22Rv1 (cell line): ENCODE measurements around the gene MIS18A.

Source experiments
- H3K27ac ChIP-seq: fragments of 450-650 bp; 2 replicates; pipeline ENCODE4 v1.5.1; 2017
- ZFX ChIP-seq: fragments of 450-650 bp; IDR thresholded peaks from 2 replicates; pipeline ENCODE4 v1.6.1; 2017; ENCODE audit warnings: antibody characterized with exemption, borderline replicate concordance
- TF ChIP-seq, protein P1 (sequence below): fragments of 450-650 bp; IDR thresholded peaks from 2 replicates; pipeline ENCODE4 v1.5.1; 2017; ENCODE audit warnings: mild to moderate bottlenecking

The MIS18A gene

DNA sequence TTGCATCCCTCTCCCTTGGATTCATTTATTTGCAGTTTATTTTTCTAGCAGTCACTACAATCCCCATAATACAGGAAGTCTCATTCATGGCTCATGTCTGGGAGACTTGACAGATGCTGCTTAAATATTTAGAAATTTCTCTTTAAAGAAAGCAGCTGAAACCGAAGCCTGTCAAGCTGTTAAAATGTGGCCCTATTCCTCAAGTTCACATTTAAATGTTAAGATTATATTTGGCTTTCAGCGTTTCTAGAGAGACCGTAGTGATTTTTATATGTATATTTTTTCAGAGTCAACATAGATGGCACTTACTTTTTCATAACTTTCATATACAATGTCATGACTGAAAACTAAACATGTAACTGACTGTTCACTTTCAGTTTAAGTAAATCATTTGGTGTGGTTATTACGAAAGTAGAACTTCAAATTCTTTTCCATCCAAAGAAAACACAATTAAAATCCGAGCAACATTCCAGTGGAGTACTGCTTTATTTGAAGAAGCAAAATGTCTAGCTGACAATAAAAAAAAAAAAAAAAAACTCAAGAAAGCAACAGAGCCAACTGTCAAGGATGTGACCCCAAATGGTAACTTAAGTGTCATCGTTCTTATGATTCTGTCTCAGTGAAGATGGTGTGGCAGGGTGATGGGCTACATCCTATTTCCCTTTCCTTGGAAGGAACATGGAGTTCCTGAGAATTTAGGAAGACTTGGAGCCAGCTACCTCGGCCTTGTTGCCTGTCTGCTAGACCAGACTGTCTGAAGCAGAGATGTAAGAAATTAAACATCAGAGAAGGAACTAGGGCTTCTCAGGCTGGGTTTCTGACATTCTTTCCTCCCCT, 37.8 kb downstream of the MIS18A start:
- no peak overlapping the region for H3K27ac ChIP-seq
- TF ChIP-seq, protein P1, sequence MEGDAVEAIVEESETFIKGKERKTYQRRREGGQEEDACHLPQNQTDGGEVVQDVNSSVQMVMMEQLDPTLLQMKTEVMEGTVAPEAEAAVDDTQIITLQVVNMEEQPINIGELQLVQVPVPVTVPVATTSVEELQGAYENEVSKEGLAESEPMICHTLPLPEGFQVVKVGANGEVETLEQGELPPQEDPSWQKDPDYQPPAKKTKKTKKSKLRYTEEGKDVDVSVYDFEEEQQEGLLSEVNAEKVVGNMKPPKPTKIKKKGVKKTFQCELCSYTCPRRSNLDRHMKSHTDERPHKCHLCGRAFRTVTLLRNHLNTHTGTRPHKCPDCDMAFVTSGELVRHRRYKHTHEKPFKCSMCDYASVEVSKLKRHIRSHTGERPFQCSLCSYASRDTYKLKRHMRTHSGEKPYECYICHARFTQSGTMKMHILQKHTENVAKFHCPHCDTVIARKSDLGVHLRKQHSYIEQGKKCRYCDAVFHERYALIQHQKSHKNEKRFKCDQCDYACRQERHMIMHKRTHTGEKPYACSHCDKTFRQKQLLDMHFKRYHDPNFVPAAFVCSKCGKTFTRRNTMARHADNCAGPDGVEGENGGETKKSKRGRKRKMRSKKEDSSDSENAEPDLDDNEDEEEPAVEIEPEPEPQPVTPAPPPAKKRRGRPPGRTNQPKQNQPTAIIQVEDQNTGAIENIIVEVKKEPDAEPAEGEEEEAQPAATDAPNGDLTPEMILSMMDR: no peak
- TF ChIP-seq ZFX: no peak

DNA sequence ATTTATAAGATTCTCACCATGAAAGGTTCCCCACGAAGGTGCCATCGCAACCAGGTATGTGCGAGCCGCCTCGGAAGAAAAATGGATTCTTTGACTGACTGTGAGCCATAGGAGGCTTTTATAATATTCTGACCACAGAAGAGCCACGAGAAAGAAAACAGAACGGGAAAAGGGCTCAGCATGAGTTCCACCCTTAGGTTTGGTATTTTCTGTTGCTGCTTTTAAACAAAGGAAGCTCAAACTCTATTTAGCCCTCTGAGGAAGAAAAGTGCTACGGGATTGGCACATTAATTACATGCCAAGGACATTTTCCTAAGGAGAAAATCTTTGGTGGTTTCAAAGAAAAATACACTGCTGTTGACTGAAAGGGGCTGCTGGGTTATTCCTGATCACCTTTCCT, 39.3 kb downstream of the MIS18A start:
- no peak overlapping the region for H3K27ac ChIP-seq
- TF ChIP-seq ZFX: no peak
- TF ChIP-seq, protein P1: no peak

DNA sequence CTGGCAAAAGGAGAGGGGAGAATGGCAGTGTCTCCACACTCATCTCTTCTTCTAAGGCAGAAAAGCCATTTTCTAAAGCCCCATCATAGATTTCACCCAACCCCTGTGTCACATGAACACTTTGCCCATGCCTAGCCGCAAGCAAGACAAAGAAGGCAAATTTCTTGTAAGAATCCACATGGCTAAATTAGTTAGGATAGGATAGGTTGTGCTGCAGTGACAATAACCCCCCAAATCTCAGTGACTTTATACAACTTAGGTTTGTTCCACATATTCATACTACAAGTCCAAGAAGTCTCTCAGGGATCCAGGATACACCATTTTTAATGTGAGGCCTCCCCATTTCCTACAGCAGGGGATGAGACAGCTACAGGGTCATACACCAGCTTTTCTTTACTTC, 40.8 kb downstream of the MIS18A start:
- H3K27ac ChIP-seq: no peak overlapping the region
- TF ChIP-seq, protein P1: no peak
- TF ChIP-seq ZFX: no peak

DNA sequence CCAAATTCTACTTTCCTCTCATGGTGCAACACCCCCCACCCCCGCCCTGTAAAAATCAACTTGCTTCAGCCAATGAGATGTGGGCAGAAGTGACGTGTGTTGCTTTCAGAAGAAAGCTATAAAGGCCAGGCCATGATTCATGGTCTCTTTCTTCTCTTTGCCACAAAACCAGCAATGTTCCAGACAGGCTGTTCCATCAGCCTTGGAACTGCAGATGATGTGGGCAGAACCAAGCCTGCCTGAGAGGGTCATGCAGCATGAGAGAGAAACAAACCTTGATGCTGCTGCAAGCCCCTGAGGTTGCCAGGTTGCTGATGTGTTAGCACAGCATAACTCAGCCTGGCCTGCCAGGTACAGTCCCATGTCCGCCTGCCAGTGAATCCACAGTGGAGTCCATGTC, 41.8 kb downstream of the MIS18A start:
- no peak for TF ChIP-seq ZFX
- TF ChIP-seq, protein P1: no peak
- no peak overlapping the region for H3K27ac ChIP-seq

DNA sequence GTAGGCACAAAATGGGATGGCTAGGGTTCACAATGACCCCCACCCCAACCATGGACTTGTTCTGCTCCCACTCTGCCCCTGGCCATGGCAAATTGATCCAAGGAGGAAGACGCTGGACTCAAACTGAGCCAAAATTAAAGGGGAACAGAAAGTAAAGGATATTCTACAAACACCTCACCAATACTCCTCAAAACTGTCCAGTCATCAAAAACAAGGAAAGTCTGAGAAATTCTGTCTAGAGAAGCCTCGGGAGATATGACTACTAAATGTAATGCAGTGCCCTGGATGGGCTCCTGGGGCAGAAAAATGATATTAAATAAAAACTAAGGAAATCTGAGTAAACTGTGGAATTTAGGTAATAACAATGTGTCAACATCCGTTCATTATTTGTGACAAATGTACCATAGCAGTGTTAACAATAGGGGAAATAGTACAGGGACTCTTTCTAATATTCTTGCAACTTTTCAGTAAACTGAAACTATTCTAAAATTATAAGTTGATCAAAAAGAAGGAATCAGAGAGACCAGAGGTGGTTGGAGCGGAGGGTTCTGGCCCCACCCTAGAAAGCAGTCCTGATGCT, 45.0 kb downstream of the MIS18A start:
- no peak overlapping the region for H3K27ac ChIP-seq
- TF ChIP-seq, protein P1: no peak
- TF ChIP-seq ZFX: no peak

DNA sequence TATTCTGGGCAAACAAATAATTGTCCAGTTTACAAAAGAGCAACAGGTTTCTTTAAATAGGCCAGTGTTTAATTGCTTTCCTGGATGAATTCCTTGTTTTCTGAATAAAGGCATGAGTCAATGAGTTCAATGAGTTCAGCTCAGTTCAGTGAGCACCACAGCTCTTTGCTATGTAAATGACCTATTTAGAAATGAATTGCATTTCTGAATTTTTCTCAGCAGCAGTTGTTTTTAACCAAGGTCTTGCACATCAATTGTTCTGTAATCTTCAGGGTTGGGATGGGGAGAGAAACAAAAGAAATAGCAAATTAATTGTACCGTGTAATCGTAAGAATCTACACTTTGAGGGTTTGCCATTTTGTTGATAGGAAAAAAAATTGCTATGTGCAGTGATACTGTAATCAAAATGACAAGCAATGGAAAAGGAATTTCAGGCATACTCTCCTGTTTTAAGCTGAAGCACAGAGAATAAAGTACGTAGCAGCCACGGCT, 45.7 kb downstream of the MIS18A start:
- no peak for TF ChIP-seq ZFX
- TF ChIP-seq, protein P1: no peak
- no peak overlapping the region for H3K27ac ChIP-seq

DNA sequence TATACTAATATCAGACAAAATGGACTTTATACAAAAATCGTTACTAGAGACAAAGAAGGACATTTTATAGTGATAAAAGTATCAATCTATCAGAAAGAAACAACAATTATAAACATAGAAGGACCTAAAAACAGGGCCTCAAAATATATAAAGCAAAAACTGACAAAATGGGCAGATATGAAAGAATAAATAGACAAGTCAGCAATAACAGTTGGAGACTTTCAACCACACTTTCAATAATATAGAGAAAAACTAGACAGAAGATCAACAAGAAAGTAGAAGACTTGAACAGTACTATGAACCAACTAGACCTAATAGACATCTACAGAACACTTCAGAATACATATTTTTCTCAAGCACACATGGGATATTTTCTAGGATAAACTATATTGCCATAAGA, 52.4 kb downstream of the MIS18A start:
- no peak for TF ChIP-seq ZFX
- TF ChIP-seq, protein P1: no peak

More for the DNA sequence above, 52.4 kb downstream of the MIS18A start:
- no peak overlapping the region for H3K27ac ChIP-seq
